GM19397 (cell line): ENCODE data around the gene C8G.

Experiments
- ATAC-seq: cut with Tn5 transposase; IDR thresholded peaks from one replicate; pipeline ENCODE4 v1.9.1; 2021; ENCODE audit warnings: mild to moderate bottlenecking, moderate library complexity; ENCODE audit not compliant: unreplicated experiment

C8G gene

GRCh38 chr9:136940526-136941230 lies 4.4 kb upstream of the C8G start:
- ATAC-seq: no peak

DNA sequence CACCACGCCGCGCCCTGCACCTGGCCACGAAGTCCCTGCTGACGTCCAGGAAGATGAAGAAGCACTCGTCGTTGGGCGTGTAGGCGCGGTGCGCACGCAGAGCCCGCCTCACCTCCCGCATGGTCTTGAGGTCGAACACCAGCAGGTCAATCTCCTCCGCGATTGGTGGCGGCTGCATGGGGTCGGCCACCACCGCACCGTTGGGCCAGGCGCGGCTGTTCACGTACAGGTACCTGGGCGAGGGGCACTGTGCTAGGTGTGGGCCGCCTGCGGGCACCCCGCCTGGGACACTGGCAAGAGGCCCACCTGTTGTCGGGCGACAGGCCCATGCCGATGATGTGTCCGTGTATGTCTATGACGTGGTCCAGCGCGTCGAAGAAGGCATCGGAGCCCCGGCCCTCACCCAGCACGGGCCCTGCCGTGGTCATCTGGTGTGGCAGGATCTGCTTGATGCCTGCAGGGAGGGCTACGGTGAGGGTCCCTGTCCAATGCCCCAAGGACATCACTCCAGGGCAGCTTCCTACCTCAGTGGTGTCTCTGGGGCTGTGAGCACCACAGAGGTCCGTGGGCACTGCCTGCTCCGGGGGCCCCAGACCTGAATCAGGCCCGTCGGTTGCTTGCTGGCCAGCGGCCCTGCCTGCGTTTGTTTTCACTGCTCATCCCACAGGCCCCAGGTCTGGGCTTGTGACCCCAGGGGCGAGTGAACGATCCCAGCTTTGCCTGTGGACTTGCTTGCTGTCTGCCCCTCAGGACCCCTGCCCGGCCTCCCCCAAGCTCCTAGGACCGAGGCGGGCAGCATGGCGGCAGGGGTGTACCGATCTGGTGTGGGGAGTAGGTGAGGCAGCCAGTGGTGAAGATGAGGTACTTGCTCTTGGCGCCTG lies 3.6 kb upstream of the C8G start:
- ATAC-seq: no peak

- no peak for ATAC-seq
Measured at GRCh38 chr9:136942112-136942880, 2.7 kb upstream of the C8G start.

DNA sequence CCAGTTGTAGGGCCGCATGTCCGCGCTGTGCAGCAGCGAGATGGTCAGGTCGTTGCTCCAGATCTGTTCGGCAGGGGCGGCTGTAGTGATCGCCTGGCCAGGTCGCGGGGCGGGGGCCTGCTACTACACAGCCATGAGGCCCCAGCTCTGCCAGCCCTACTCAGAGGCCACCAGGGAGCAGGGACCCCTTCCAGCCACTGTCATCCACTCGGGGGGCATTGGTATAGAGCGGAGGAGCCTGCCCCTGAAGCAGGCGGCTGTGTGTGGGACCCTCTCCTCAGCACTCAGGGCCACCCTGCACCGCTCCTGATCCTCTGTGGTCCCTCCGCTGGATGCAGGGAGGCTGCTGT lies 2.2 kb upstream of the C8G start:
- no peak for ATAC-seq

- peak; percentile 4 for ATAC-seq
Measured at GRCh38 chr9:136943291-136944211, 1.5 kb upstream of the C8G start.

DNA sequence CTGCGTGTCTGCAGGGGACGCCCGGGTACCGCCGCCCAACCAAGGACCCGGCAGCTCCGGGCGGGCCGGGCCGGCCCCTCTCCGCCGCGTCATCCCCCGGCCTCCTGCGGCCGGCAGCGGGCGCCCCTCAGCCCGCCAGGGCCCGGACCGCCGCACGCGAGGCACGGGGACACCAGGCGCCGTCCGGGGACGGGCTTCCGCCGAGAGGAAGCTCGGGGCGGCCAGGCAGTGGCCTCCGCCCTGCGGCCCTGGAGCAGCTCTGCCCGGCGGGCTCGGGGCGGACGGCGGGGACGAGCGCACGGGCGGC lies 878 bp upstream of the C8G start:
- peak; percentile 32 for ATAC-seq

- no peak for ATAC-seq
Measured at GRCh38 chr9:136945333-136946227, 537 bp downstream of the C8G start.

- no peak for ATAC-seq
Measured at GRCh38 chr9:136946228-136947027, 1.4 kb downstream of the C8G start.

DNA sequence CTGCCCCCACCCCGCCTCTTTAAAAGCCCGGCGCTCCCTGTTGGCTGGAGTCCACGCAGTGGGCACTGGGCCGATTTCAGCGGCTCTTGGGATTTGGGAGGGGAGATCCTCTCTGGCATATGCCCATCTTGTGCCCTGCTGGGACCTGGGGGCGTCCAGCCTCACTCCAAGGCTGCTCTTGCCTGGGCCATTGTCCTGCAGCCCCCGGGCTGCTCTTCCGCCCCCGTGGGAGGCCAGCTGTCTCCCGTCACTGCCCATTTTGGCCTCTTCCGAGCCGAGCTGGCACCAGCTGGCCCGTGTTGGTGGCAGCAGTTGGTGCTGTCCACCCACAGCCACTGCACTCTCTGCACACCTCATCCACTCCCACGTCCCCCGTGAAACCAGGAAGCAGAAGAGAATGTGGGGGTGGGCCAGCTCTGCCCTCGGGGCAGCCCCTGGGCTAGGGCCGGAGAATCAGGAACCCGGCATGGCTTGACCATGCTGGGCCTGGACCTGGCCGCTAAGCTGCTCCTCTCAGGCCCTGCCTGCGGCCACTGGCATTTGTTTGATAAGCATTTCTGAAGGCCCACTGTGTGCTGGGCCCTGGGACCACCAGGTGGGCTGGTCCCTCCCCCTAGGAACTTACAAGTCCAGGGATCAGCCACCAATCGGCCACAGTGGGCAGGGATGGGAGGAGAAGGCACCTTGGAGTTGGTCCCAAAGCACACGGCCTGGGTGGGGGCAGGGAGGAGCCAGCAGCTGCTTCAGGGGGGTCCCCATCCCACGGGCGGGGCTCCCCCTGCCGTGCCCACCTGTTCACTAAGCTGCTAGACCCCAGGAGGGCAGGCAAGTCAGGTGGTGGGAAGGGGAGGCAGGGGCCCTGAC lies 2.2 kb downstream of the C8G start:
- no peak for ATAC-seq

DNA sequence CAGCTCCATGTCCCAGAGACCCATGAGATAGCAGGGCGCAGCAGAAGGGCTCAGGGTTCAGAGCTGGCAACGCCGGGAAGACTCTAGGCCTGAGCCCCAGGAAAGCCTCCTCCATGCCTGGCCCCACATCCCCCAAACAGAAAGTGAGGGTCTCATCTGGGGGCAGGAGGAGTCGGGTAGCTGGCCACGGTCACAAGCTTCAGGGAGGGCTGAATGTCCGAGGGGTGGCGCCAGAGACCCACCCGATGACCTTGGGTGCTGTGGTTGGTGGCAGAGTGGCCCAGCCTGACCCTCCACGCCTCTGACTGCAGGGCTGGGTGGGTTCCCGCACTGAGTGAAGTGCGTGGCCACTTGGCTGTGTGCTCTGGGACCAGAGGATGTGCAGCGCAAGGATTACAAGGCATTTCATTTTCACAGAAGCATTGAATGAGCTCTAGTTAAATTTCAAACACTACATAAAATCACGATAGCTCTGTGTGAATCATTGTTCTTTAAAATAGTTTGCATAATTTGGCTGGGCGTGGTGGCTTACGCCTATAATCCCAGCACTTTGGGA lies 3.0 kb downstream of the C8G start:
- ATAC-seq: no peak

DNA sequence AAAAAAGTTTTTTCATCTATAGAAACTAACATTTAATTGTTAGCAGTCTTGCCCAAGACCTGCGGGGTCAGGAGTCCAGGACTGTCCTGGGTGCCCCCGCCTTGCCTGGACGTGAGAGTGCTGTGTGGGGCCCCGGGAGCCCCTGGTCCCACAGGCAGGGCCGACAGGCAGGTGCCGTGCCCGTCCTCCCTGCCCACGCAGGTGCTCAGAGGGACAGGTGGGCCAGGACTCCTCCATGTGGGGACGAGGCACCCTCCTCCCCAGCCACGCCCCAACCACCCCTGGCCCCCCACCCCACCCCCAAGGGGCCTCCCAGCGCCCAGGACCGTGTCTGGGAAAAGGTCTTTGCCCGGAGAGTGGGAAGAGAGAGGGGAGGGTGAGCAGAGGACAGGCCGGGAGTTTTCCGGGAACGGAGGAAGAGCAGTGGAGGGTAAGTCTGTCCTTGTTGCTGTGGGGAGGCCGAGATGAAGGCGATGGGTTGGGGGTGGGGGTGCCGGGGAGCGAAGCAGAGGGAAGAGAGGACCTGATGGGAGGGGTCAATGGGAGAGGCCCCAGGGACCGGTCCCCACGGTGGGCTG lies 4.3 kb downstream of the C8G start:
- ATAC-seq: no peak

DNA sequence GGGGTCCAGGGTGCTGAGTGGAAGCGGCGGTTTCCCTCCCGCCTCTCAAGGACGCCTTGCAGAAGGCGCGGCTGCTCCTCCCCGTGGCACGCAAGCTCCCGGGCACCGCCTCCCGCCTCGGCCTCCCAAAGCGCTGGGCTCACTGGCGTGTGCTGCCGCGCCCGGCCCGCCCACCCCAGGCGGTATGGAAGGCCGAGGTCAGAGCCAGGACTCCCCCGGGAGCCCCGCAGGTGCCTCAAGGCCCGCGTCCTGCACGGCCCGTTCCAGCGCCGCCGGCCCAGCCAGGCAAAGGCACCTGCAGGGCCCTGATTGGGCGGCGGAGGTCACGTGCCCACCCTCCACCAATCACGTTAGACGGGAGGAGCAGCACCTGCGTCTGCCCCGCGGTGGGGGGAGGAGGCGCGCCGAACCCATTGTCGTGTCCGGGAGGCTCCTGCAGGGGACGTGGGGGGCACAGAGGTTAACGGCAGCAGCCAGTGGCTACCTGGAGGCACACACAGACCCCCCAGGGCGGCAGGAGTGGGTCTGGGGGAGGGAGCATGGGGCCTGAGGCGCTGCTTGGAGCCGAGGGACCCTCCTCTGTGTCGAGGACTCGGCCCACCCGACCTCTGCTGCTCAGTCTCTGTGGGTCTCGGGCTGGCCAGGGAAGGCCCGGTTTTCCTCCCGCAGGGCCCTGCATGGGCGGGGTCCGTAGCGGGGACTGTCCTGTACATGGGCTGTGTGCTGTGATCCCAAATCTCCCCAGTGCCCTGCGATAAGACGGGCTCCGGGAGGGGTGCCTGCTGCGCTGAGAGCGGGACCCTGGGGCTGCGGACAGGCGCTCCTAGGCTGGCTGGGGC lies 5.0 kb downstream of the C8G start:
- ATAC-seq: peak; percentile 86

DNA sequence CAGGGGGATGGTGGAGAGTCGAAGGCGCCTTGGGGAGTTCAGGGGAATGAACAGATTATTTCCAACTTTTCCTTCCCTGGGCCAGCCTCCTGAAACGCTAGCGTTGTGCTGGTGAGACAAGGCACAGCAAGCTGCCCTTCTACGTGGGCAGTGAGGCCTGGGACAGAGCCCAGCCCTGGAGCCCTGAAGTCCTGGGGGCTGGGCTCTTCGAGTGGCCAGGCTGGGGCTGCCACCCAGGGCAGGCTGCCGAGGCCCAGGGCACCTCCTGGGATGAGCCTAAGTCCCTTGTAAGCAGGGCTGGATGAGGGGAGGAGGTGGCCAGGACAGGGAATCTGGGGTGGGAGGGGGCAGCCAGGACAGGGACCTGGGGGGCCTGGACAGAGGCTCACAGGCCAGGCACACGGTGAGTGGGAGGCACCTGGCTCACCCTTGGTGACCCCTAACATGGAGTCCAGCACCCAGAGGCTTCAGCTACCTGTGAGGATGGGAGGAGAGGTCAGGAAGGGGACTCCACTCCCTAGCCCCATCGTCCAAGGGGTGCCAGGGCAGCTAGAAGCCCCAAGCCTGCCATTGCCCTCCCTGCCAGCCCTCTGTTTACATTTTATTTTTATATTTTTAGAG lies 5.7 kb downstream of the C8G start:
- ATAC-seq: no peak

- no peak for ATAC-seq
Measured at GRCh38 chr9:136951541-136952320, 6.7 kb downstream of the C8G start, which contains the start of gene LCN12. Gene LCN12, plus strand, starts transcription at chr9:136952273. Its CDS starts 55 bp downstream, at chr9:136952328.

- no peak for ATAC-seq
Measured at GRCh38 chr9:136952321-136952850, 7.3 kb downstream of the C8G start.
